ENCODE results near the gene CALML4. TPM values are rescaled to one million over a fixed set of nuclear protein-coding genes. Genes with fewer than 3 reads are reported as not detected.

CALML4 gene
- polyA plus RNA-seq, 1 donor (not counting 4 experiments of a cell fraction or from before 2014, with no cell fraction given), result 7.0 TPM

DNA sequence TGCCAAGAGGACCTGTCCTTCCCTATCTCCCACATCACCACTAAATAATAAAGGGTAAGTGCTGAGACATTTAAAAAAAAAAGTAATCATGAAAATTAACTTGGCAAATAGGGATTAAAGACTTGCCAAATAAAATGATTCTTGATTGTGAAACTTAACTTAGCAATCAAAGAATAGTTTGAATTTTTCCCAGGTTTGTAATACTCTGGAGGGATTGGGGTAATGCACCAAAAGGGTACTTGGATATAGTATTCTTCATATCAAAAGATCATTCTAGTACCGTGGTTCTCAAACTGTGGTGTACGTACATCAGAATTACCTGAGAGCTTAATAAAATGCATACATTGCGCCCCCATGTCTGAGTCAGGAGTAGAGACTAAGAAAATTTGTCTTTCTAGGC, 28.5 kb downstream of the CALML4 start:
- Histone ChIP-seq H3K4me2 (ENCODE audit: control insufficient read depth, extremely low read depth, insufficient read depth, low read depth, low read length) (no peak overlapping the region), H4K20me1 (ENCODE audit: control insufficient read depth, extremely low read depth, insufficient read depth, low read length) (no peaks in the 10 kb centered on the region), H3K9me3 (ENCODE audit: control insufficient read depth, low read depth, low read length) (no peaks in the 10 kb centered on the region), H3K27me3 (ENCODE audit: control insufficient read depth, extremely low read depth, insufficient read depth, low read length) (no peaks in the 10 kb centered on the region), H3K4me3 (ENCODE audit: control insufficient read depth in 2 of 3, extremely low read depth in 1 of 3, insufficient read depth in 2 of 3, low read depth in 1 of 3, low read length in 3 of 3) (no peak overlapping the region), H3K9me1 (ENCODE audit: control insufficient read depth, extremely low read depth, insufficient read depth, low read length) (peaks cover 2% of the 10 kb centered on the region), H3K4me1 (ENCODE audit: control insufficient read depth, extremely low read depth, insufficient read depth, low read length) (no peaks in the 10 kb centered on the region), H2AFZ (ENCODE audit: control insufficient read depth, low read length) (no peak overlapping the region), H3K27ac (ENCODE audit: control insufficient read depth, insufficient read depth, low read length) (no peak overlapping the region), H3K79me2 (ENCODE audit: control insufficient read depth, insufficient read depth, low read length) (no peaks in the 10 kb centered on the region), H3K36me3 (ENCODE audit: control insufficient read depth in 2 of 2, extremely low read depth in 1 of 2, insufficient read depth in 2 of 2, low read length in 2 of 2) (peaks cover 20% of the 10 kb centered on the region in 2 experiments), H3K9ac (ENCODE audit: control insufficient read depth, extremely low read depth, insufficient read depth, low read length) (no peak overlapping the region)
- no peak for TF ChIP-seq EZH2 (IDR thresholded peaks at IDR 0.05; ENCODE audit: low read length)
- TF ChIP-seq, protein P1, sequence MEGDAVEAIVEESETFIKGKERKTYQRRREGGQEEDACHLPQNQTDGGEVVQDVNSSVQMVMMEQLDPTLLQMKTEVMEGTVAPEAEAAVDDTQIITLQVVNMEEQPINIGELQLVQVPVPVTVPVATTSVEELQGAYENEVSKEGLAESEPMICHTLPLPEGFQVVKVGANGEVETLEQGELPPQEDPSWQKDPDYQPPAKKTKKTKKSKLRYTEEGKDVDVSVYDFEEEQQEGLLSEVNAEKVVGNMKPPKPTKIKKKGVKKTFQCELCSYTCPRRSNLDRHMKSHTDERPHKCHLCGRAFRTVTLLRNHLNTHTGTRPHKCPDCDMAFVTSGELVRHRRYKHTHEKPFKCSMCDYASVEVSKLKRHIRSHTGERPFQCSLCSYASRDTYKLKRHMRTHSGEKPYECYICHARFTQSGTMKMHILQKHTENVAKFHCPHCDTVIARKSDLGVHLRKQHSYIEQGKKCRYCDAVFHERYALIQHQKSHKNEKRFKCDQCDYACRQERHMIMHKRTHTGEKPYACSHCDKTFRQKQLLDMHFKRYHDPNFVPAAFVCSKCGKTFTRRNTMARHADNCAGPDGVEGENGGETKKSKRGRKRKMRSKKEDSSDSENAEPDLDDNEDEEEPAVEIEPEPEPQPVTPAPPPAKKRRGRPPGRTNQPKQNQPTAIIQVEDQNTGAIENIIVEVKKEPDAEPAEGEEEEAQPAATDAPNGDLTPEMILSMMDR (optimal IDR thresholded peaks at IDR 0.05 in 1 of 3, IDR thresholded peaks at IDR 0.05 in 1 of 3, conservative IDR thresholded peaks at IDR 0.05 in 1 of 3; ENCODE audit: extremely low read depth in 1 of 3, insufficient read depth in 2 of 3, low read length in 3 of 3), result no peak
- DNase-seq (ENCODE audit: low read depth, low spot score), result no peak
- dilution Hi-C loops (cut with MboI; ENCODE audit: extremely low pct_ligation_motif_present, low sequenced_read_pairs), result no loop called here
- no peak for FAIRE-seq

DNA sequence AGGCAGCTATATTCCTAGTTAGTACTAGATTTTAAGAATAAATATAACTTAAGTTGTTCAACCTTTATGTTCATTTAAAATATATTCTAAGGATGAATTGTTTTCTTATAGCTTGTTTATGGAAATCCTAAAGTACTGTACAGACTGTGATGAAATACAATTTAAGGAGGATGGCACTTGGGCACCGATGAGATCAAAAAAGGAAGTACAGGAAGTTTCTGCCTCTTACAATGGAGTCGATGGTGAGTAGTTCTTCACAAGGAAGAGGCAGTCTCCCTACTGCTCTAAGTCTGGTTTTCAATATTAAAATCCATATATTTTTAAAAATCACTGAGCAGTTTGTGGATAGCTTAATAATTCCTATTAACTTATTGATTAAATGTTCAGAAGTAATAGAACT, 29.6 kb downstream of the CALML4 start:
- no peak overlapping the region for H3K4me2 ChIP-seq (ENCODE audit: control insufficient read depth, extremely low read depth, insufficient read depth, low read depth, low read length)
- no peak overlapping the region for H3K27ac ChIP-seq (ENCODE audit: control insufficient read depth, insufficient read depth, low read length)
- no peaks in the 10 kb centered on the region for H4K20me1 ChIP-seq (ENCODE audit: control insufficient read depth, extremely low read depth, insufficient read depth, low read length)
- no peak overlapping the region for H3K9ac ChIP-seq (ENCODE audit: control insufficient read depth, extremely low read depth, insufficient read depth, low read length)
- FAIRE-seq (no peak), DNase-seq (ENCODE audit: low read depth, low spot score) (no peak)
- peaks cover 2% of the 10 kb centered on the region for H3K9me1 ChIP-seq (ENCODE audit: control insufficient read depth, extremely low read depth, insufficient read depth, low read length)
- no peak for TF ChIP-seq EZH2 (IDR thresholded peaks at IDR 0.05; ENCODE audit: low read length)
- TF ChIP-seq, protein P1 (optimal IDR thresholded peaks at IDR 0.05 in 1 of 3, IDR thresholded peaks at IDR 0.05 in 1 of 3, conservative IDR thresholded peaks at IDR 0.05 in 1 of 3; ENCODE audit: extremely low read depth in 1 of 3, insufficient read depth in 2 of 3, low read length in 3 of 3), result no peak
- H3K36me3 ChIP-seq (ENCODE audit: control insufficient read depth in 2 of 2, extremely low read depth in 1 of 2, insufficient read depth in 2 of 2, low read length in 2 of 2), result peaks cover 15 to 20% of the 10 kb centered on the region in 2 experiments
- H3K9me3 ChIP-seq (ENCODE audit: control insufficient read depth, low read depth, low read length), result no peaks in the 10 kb centered on the region
- H2AFZ ChIP-seq (ENCODE audit: control insufficient read depth, low read length), result no peak overlapping the region
- H3K4me1 ChIP-seq (ENCODE audit: control insufficient read depth, extremely low read depth, insufficient read depth, low read length), result no peaks in the 10 kb centered on the region
- H3K27me3 ChIP-seq (ENCODE audit: control insufficient read depth, extremely low read depth, insufficient read depth, low read length), result no peaks in the 10 kb centered on the region
- no peaks in the 10 kb centered on the region for H3K79me2 ChIP-seq (ENCODE audit: control insufficient read depth, insufficient read depth, low read length)
- no peak overlapping the region for H3K4me3 ChIP-seq (ENCODE audit: control insufficient read depth in 2 of 3, extremely low read depth in 1 of 3, insufficient read depth in 2 of 3, low read depth in 1 of 3, low read length in 3 of 3)
- dilution Hi-C loops (cut with MboI; ENCODE audit: extremely low pct_ligation_motif_present, low sequenced_read_pairs), result no loop called here

All from keratinocyte (primary cell).